ENCODE measurements around the gene HPRT1. TPM values are rescaled to one million over a fixed set of nuclear protein-coding genes. Genes with fewer than 3 reads are reported as not detected.

The HPRT1 gene
- total RNA-seq, 1 donor from 2014 or later: 20.3 TPM

GRCh38 chrX:134545510-134545909 lies 85.5 kb downstream of the HPRT1 start:
- TF ChIP-seq CTCF (conservative IDR thresholded peaks at IDR 0.05): no peak
- Mint-ChIP-seq H3K4me1 (peaks cover 31% of the 10 kb centered on the region), H3K9me3 (no peaks in the 10 kb centered on the region), H3K4me3 (peak overlapping the region; percentile 50), H3K27me3 (ENCODE audit: low read depth) (peaks cover 27% of the 10 kb centered on the region), H3K27ac (ENCODE audit: unreplicated experiment) (no peak overlapping the region), H3K36me3 (ENCODE audit: low read depth) (no peaks in the 10 kb centered on the region)
- no peak for DNase-seq (ENCODE audit: low read depth, low spot score)

GRCh38 chrX:134546187-134546586 lies 86.2 kb downstream of the HPRT1 start:
- Mint-ChIP-seq H3K9me3 (no peaks in the 10 kb centered on the region), H3K27ac (ENCODE audit: unreplicated experiment) (no peak overlapping the region), H3K27me3 (ENCODE audit: low read depth) (peaks cover 31% of the 10 kb centered on the region), H3K36me3 (ENCODE audit: low read depth) (no peaks in the 10 kb centered on the region), H3K4me1 (peaks cover 33% of the 10 kb centered on the region), H3K4me3 (no peak overlapping the region)
- TF ChIP-seq CTCF (conservative IDR thresholded peaks at IDR 0.05): no peak
- DNase-seq (ENCODE audit: low read depth, low spot score): no peak

GRCh38 chrX:134547047-134547679 lies 87.2 kb downstream of the HPRT1 start:
- Mint-ChIP-seq H3K4me3 (peak overlapping the region; percentile 94), H3K27me3 (ENCODE audit: low read depth) (peaks cover 40% of the 10 kb centered on the region), H3K4me1 (peaks cover 39% of the 10 kb centered on the region), H3K36me3 (ENCODE audit: low read depth) (no peaks in the 10 kb centered on the region), H3K27ac (ENCODE audit: unreplicated experiment) (no peak overlapping the region), H3K9me3 (no peaks in the 10 kb centered on the region)
- TF ChIP-seq CTCF (conservative IDR thresholded peaks at IDR 0.05): no peak
- no peak for DNase-seq (ENCODE audit: low read depth, low spot score)

- peak overlapping the region; percentile 93 for H3K27ac Mint-ChIP-seq (ENCODE audit: unreplicated experiment)
- H3K36me3 Mint-ChIP-seq (ENCODE audit: low read depth): no peaks in the 10 kb centered on the region
- peak overlapping the region; percentile 94 for H3K4me3 Mint-ChIP-seq
- DNase-seq (ENCODE audit: low read depth, low spot score): no peak
- H3K4me1 Mint-ChIP-seq: peaks cover 32% of the 10 kb centered on the region
- TF ChIP-seq CTCF (conservative IDR thresholded peaks at IDR 0.05): no peak
- peaks cover 44% of the 10 kb centered on the region for H3K27me3 Mint-ChIP-seq (ENCODE audit: low read depth)
- H3K9me3 Mint-ChIP-seq: no peaks in the 10 kb centered on the region
Observed at GRCh38 chrX:134548257-134549201, 88.6 kb downstream of the HPRT1 start.

Small RNA genes lying within 50 kb of the gene (microRNA-seq; reads per million reads assigned to microRNA genes)
- 9,134 reads per million, percentile 93 among the genes with 10 or more reads in this experiment for gene MIR424
- 37.3 reads per million, percentile 45 among the genes with 10 or more reads in this experiment for gene MIR450A1
- 39.7 reads per million, percentile 46 among the genes with 10 or more reads in this experiment for gene MIR450A2
- 90.6 reads per million, percentile 59 among the genes with 10 or more reads in this experiment for gene MIR450B
- gene MIR503: 364 reads per million, percentile 73 among the genes with 10 or more reads in this experiment
- gene MIR542: 288 reads per million, percentile 70 among the genes with 10 or more reads in this experiment

Other genes with a start within 250 kb of the HPRT1 start
- 8.5 and 9.1 TPM in 2 replicates for gene CCDC160, start 223.0 kb upstream of the HPRT1 start, total RNA-seq
- gene PHF6, start 86.9 kb upstream of the HPRT1 start, total RNA-seq: 92.6 and 98.3 TPM in 2 replicates
- not detected in 2 replicates for gene PLAC1, start 198.3 kb downstream of the HPRT1 start, total RNA-seq